ENCODE results near the gene WDR90. TPM values are rescaled to one million over a fixed set of nuclear protein-coding genes. Genes with fewer than 3 reads are reported as not detected.

The WDR90 gene
- polyA plus RNA-seq, 3 donors: 0.13 to 16.5 (median 1.1) TPM

DNA sequence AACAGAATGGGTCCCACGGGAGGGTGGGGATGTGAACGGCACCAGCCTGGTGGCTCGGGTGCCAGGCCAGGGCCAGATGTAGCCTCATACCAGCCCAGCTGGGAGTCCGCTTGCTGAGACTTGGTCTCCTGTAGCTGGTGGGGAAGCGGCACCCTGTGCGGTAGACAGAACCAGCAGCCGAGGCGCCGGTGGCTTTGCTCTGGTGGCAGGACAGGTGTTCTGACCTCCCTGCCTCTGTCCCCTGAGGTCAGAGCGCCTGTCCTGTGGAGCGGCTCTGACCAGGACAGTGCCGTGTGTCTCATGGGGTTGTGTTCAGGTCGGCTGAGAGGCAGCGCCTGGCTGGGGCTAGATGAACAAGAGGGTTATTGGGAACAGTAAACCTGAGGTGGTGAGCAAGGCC lies 39.2 kb upstream of the WDR90 start:
- peaks cover 21 to 35% of the 10 kb centered on the region in 2 donors for H3K36me3 Mint-ChIP-seq
- Histone ChIP-seq H3K4me3 (replicated peaks in 1 of 3; ENCODE audit: low read depth in 2 of 3, low read length in 3 of 3) (no peak overlapping the region), H3K36me3 (replicated peaks in 1 of 2; ENCODE audit: control insufficient read depth in 1 of 2, insufficient read depth in 2 of 2, low read length in 2 of 2) (peaks cover 7 to 14% of the 10 kb centered on the region in 2 donors), H3K79me2 (ENCODE audit: insufficient read depth, low read length) (peaks cover 78% of the 10 kb centered on the region), H3K9ac (ENCODE audit: insufficient read depth, low read length, poor library complexity, severe bottlenecking) (no peak overlapping the region), H3K27ac (ENCODE audit: low read depth in 1 of 2, low read length in 2 of 2) (no peak overlapping the region), H4K20me1 (ENCODE audit: insufficient read depth, low read length) (peaks cover 80% of the 10 kb centered on the region), H3K9me3 (replicated peaks in 1 of 2; ENCODE audit: control insufficient read depth in 1 of 2, insufficient read depth in 1 of 2, low read length in 2 of 2) (peaks cover 0 to 5% of the 10 kb centered on the region in 2 donors), H2AFZ (ENCODE audit: insufficient read depth, low read depth, low read length, poor library complexity, severe bottlenecking) (no peak overlapping the region), H3K4me1 (ENCODE audit: control insufficient read depth in 1 of 2, insufficient read depth in 2 of 2, low read length in 2 of 2) (no peaks in the 10 kb centered on the region), H3K27me3 (ENCODE audit: control insufficient read depth in 2 of 2, insufficient read depth in 2 of 2, low read length in 2 of 2) (no peaks in the 10 kb centered on the region), H3K4me2 (replicated peaks; ENCODE audit: extremely low read depth, low read length, poor library complexity, severe bottlenecking) (no peak overlapping the region)
- peaks cover 6% of the 10 kb centered on the region for H3K4me1 Mint-ChIP-seq
- intact Hi-C loops (cut with micrococcal nuclease): loop anchor here (2.0 to 5.0 kb wide), 2 partner anchors 31 to 33 kb away; no protein-coding TSS in a partner anchor
- peak overlapping the region in 2 of 7 donors; percentile 9 to 37 for H3K27ac Mint-ChIP-seq
- H3K9me3 Mint-ChIP-seq: peaks cover 0 to 19% (median 3%) of the 10 kb centered on the region in 7 donors
- no peak for TF ChIP-seq CTCF (IDR thresholded peaks at IDR 0.05)
- no peak for DNase-seq
- peaks cover 0 to 2% (median 0%) of the 10 kb centered on the region in 3 donors for H3K27me3 Mint-ChIP-seq (ENCODE audit: low read depth in 3 of 3)
- no peak overlapping the region for H3K4me3 Mint-ChIP-seq
- 95% methylated on average over 13 of the region's 14 CpGs for WGBS (ENCODE audit: insufficient coverage)

- Mint-ChIP-seq H3K4me3 (no peak overlapping the region), H3K27ac (peak overlapping the region in 5 of 7 donors; percentile 9 to 50 (median 33))
- H3K9me3 ChIP-seq (replicated peaks in 1 of 2; ENCODE audit: control insufficient read depth in 1 of 2, insufficient read depth in 1 of 2, low read length in 2 of 2): no peaks in the 10 kb centered on the region
Measured at GRCh38 chr16:610513-611381, 38.4 kb upstream of the WDR90 start.

More at GRCh38 chr16:610513-611381, 38.4 kb upstream of the WDR90 start:
- peak; percentile 81 for TF ChIP-seq CTCF (IDR thresholded peaks at IDR 0.05)
- H3K36me3 ChIP-seq (replicated peaks in 1 of 2; ENCODE audit: control insufficient read depth in 1 of 2, insufficient read depth in 2 of 2, low read length in 2 of 2): peaks cover 7 to 17% of the 10 kb centered on the region in 2 donors
- no peak overlapping the region for H3K27ac ChIP-seq (ENCODE audit: low read depth in 1 of 2, low read length in 2 of 2)
- peaks cover 80% of the 10 kb centered on the region for H4K20me1 ChIP-seq (ENCODE audit: insufficient read depth, low read length)
- DNase-seq: peak; percentile 41 to 59 (median 55)
- peaks cover 0 to 13% (median 0%) of the 10 kb centered on the region in 7 donors for H3K9me3 Mint-ChIP-seq
- no peak overlapping the region for H3K4me2 ChIP-seq (replicated peaks; ENCODE audit: extremely low read depth, low read length, poor library complexity, severe bottlenecking)
- no peak overlapping the region for H2AFZ ChIP-seq (ENCODE audit: insufficient read depth, low read depth, low read length, poor library complexity, severe bottlenecking)
- no peaks in the 10 kb centered on the region for H3K4me1 ChIP-seq (ENCODE audit: control insufficient read depth in 1 of 2, insufficient read depth in 2 of 2, low read length in 2 of 2)
- no peak overlapping the region for H3K4me3 ChIP-seq (replicated peaks in 1 of 3; ENCODE audit: low read depth in 2 of 3, low read length in 3 of 3)
- no peak overlapping the region for H3K9ac ChIP-seq (ENCODE audit: insufficient read depth, low read length, poor library complexity, severe bottlenecking)
- H3K4me1 Mint-ChIP-seq: peaks cover 6% of the 10 kb centered on the region
- 80% methylated on average over 24 of the region's 28 CpGs for WGBS (ENCODE audit: insufficient coverage)
- intact Hi-C loops (cut with micrococcal nuclease): loop anchor here (2.0 to 5.0 kb wide), 2 partner anchors 32 to 33 kb away; no protein-coding TSS in a partner anchor
- H3K27me3 Mint-ChIP-seq (ENCODE audit: low read depth in 3 of 3): peaks cover 0 to 2% (median 0%) of the 10 kb centered on the region in 3 donors
- H3K27me3 ChIP-seq (ENCODE audit: control insufficient read depth in 2 of 2, insufficient read depth in 2 of 2, low read length in 2 of 2): no peaks in the 10 kb centered on the region
- peaks cover 78% of the 10 kb centered on the region for H3K79me2 ChIP-seq (ENCODE audit: insufficient read depth, low read length)
- H3K36me3 Mint-ChIP-seq: peaks cover 17 to 29% of the 10 kb centered on the region in 2 donors
